HAP-1 (cell line): ENCODE data around the gene PAM16.

Experiments used
- DNase-seq, 2 experiments: peaks; one replicate each; pipeline ENCODE4 v3.0.0-alpha.2; 2016 to 2020; ENCODE audit warnings: low spot score in 2 of 2
- H3K27me3 ChIP-seq: fragments of 250-450 bp; sonication (Bioruptor Pico); 2 replicates; pipeline ENCODE4 v1.5.1; 2020; ENCODE audit warnings: low read depth, mild to moderate bottlenecking, moderate library complexity
- H3K36me3 ChIP-seq: fragments of 250-450 bp; sonication (Bioruptor Pico); replicated peaks from 2 replicates; pipeline ENCODE4 v1.5.1; 2020; ENCODE audit warnings: mild to moderate bottlenecking
- H3K4me1 ChIP-seq: fragments of 250-450 bp; sonication (Bioruptor Pico); 2 replicates; pipeline ENCODE4 v1.5.1; 2020; ENCODE audit warnings: mild to moderate bottlenecking
- H3K4me3 ChIP-seq: fragments of 250-450 bp; sonication (Bioruptor Pico); 2 replicates; pipeline ENCODE4 v1.5.1; 2020; ENCODE audit warnings: mild to moderate bottlenecking, moderate library complexity
- H3K9me3 ChIP-seq: fragments of 250-450 bp; sonication (Bioruptor Pico); 2 replicates; pipeline ENCODE4 v1.5.1; 2020; ENCODE audit warnings: mild to moderate bottlenecking, moderate library complexity
- in situ Hi-C: fragments of 300-500 bp; cut with MboI; formaldehyde crosslinking; loops from 3 replicates; pipeline ENCODE4 v1.14.3; 2020; ENCODE audit warnings: low sequenced_read_pairs, inconsistent platforms, mixed read lengths

PAM16 gene

DNA sequence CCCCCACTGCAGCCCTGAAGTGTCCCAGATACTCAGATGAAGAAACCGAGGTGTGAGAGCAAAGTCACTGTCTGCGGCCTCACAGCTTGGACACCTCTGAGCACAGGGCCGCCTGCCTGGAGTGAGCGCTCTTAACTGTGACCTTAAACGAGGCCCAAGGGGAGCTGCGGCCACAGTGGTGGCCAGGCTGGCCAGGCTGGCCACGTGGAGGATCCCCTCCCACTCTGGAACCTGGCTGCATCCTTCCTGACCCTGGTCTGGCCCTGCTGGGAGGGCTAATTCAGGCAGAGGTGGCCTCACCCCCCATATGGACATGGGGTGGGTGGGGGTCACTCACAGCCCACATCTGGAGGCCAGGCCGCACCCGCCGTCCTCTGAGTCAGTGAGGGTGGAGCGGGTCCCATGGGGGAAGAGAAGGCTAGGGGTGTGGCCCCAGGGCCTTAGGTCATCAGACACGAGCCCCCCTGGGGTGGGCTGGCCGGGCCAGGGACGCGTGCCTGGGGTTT is 27.1 kb upstream of the PAM16 start:
- in situ Hi-C loops = no loop called here
- Histone ChIP-seq H3K9me3 (no peaks in the 10 kb centered on the region), H3K4me3 (no peak overlapping the region), H3K36me3 (no peaks in the 10 kb centered on the region), H3K4me1 (no peaks in the 10 kb centered on the region), H3K27me3 (no peaks in the 10 kb centered on the region)
- DNase-seq = no peak

GRCh38 chr16:4377573-4378154 is 26.5 kb upstream of the PAM16 start:
- H3K9me3 ChIP-seq = no peaks in the 10 kb centered on the region
- no peak for DNase-seq
- H3K36me3 ChIP-seq = no peaks in the 10 kb centered on the region
- no peaks in the 10 kb centered on the region for H3K4me1 ChIP-seq
- in situ Hi-C loops = no loop called here
- H3K27me3 ChIP-seq = no peaks in the 10 kb centered on the region
- no peak overlapping the region for H3K4me3 ChIP-seq

GRCh38 chr16:4376893-4377572 is 25.9 kb upstream of the PAM16 start:
- in situ Hi-C loops = no loop called here
- no peak for DNase-seq
- no peak overlapping the region for H3K4me3 ChIP-seq
- H3K9me3 ChIP-seq = no peaks in the 10 kb centered on the region
- no peaks in the 10 kb centered on the region for H3K4me1 ChIP-seq
- H3K36me3 ChIP-seq = no peaks in the 10 kb centered on the region
- no peaks in the 10 kb centered on the region for H3K27me3 ChIP-seq

DNA sequence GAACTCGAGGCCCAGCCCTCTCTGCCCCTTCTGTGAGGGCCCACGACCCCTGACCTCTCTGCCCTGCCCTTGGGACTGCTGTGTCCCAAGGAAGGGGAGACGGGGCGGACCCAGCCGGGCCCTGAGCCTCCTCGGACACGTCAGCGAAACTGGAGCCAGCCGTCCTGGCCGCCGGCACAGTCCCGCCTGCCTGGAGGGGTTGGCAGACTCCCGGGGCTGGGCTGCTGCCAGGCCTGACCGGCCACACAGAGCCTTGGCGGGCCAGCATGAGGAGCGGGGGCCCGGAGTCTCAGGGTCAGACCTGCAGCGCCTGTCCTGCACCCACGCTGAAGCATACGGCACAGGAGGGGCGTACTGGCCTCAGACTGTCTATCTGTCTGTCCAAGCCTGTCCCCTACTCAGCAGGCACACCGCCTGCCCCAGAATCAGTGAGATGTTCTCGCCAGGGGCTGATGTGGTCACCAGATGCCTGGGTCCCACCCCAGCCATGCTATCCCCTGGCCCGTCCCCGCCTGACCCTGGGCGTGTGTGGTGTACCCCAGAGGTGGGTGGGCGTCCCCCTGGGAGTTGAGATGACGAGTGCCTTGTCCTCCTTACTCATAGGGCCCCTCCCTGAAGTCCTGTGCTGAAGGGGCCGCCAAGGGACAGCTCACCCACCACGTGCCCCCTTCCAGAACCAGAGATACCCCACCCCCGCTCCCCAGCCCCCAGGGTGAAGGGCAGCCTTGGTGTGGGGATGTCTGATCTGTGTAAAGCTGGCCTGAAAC is 25.2 kb upstream of the PAM16 start:
- no peak overlapping the region for H3K4me3 ChIP-seq

DNA sequence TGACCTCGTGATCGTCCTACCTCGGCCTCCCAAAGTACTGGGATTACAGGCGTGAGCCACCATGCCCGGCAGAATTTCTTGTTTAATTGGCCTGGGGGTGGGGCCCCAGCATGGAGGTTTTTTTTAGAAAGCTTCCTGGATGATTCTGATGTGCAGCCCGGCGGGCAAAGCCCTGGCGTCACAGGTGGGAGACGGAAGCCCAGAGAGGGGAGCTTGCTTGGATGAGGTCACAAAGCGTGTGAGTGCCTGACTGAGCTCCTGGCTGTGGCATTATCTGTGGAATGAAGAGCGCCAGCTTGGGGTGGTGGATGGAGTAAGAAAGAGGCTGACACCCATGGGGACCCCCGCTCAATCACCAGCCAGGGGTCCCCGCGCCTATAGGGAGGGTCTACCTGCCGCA is 24.6 kb upstream of the PAM16 start:
- no peak for DNase-seq
- H3K4me3 ChIP-seq = no peak overlapping the region
- H3K9me3 ChIP-seq = no peaks in the 10 kb centered on the region
- H3K36me3 ChIP-seq = no peaks in the 10 kb centered on the region
- no peaks in the 10 kb centered on the region for H3K27me3 ChIP-seq
- in situ Hi-C loops = no loop called here
- H3K4me1 ChIP-seq = no peaks in the 10 kb centered on the region

More for the DNA sequence above, 25.2 kb upstream of the PAM16 start:
- DNase-seq = no peak
- Histone ChIP-seq H3K27me3 (no peaks in the 10 kb centered on the region), H3K4me1 (no peaks in the 10 kb centered on the region), H3K9me3 (no peaks in the 10 kb centered on the region), H3K36me3 (no peaks in the 10 kb centered on the region)
- in situ Hi-C loops = no loop called here

DNA sequence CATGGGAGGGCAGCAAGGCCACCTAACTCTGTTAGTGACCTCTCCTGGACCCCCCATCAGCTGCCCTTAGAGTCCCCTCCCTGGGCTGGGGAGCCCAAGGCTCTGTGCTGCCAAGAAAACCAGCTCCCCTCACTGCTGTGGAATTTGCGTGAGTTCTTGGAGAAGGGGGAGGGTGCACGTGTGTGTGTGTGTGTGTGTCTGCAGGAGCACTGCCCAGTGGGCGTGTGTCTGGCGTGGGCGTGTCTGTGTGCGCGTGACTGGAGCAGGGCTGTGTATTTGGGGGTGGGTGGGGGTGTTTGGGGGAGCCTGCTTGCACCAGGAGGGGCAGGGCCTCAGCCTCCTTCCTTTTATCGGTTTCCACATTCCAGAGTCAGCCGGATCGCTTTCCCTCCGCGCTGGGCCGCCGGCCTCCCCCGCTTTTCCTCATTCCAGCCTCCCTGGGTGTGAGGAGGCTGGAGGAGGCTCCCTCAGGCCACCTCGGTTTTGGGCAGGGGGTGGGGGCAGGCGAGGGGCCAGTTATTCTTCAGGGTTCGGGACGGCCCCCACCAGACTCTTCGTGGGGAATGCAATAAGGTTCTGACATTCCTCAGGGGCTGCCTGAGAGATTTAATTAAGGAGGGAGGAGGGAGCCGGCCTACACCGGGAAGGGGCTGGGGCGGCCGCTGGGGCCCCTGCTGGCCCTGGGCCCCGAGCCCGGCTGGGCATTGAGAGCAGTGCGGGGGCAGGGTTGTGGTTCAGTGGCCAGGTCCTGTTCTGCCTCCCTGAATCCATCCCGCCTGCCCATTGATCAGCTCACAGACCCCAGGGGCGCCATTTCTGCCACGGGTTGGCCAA is 23.0 kb upstream of the PAM16 start:
- in situ Hi-C loops = no loop called here
- no peaks in the 10 kb centered on the region for H3K9me3 ChIP-seq
- DNase-seq = no peak
- no peak overlapping the region for H3K4me3 ChIP-seq
- no peaks in the 10 kb centered on the region for H3K36me3 ChIP-seq
- no peaks in the 10 kb centered on the region for H3K27me3 ChIP-seq
- no peaks in the 10 kb centered on the region for H3K4me1 ChIP-seq

- no peak overlapping the region for H3K4me3 ChIP-seq
- H3K4me1 ChIP-seq = no peaks in the 10 kb centered on the region
- in situ Hi-C loops = no loop called here
- H3K27me3 ChIP-seq = no peaks in the 10 kb centered on the region
- no peaks in the 10 kb centered on the region for H3K36me3 ChIP-seq
- no peaks in the 10 kb centered on the region for H3K9me3 ChIP-seq
- no peak for DNase-seq
These were observed 22.3 kb upstream of the PAM16 start for GRCh38 chr16:4373356-4373908.

DNA sequence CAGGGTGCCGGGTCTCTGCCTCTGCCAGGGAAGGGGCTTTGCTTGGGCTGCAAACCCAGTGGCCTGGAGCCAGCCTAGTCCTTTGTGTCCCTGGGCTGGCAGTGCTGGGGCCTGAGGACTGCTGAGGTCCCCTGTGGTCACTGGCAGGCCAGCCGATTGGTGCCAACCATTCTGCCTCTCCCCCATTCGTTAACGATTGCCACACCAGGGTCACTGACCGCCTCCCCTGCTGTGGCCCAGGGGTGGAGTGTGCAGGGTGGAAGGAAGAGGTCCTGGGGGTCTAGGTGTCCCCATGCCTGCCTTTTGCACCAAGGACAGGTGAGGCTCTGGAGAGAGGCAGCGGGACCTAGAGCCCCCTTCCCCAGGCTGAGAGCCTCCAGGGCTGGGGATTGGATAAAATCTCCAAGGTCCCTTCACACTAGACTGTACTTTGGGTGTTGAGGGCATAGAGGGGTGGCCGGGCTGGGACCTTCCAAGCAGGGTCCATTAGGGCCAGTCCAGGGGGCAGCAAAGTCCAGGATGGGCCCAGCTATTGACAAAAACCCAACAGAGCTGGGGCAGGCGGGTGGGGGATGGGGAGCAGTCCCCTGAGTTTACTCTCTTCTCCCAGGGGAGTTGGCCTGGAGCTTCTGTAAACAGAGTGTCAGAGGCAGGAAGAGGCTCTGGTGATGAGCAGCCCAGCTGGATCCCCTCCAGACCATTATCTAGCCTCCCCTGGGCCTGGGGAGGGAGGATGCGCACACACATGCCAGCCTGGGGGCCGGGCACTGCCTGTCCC is 21.6 kb upstream of the PAM16 start:
- in situ Hi-C loops = no loop called here
- no peaks in the 10 kb centered on the region for H3K36me3 ChIP-seq
- no peaks in the 10 kb centered on the region for H3K4me1 ChIP-seq
- H3K4me3 ChIP-seq = no peak overlapping the region
- H3K27me3 ChIP-seq = no peaks in the 10 kb centered on the region
- no peaks in the 10 kb centered on the region for H3K9me3 ChIP-seq
- no peak for DNase-seq

DNA sequence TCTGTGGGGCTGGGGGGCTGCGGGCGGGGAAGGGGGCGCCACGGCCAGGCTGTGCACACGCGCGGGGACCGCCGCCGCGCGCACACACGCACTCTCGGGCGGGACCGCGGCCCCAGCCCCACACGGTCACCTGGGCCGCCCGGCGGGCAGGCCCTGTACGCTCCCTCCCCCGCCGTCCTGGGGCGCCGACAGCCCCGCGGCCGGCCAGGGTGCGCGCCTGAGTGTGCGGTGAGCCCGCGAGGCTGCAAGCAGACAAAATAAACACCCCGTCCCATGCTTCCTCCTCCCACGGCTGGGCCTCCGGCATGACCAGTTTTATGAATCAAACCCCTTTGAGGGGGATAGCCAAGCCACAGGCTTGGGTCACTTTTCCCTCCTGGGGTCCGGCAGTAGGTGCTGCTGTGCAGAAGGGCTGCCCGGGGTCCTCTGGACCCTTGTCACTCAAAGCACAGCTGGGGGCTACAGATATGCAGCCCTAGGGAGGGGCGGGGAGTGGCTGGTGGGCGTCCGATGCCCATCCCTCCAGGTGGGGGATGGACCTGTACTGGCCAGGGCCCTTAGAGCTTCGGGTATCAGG is 21.0 kb upstream of the PAM16 start:
- no peaks in the 10 kb centered on the region for H3K36me3 ChIP-seq
- in situ Hi-C loops = no loop called here
- DNase-seq = no peak
- H3K9me3 ChIP-seq = no peaks in the 10 kb centered on the region
- H3K27me3 ChIP-seq = no peaks in the 10 kb centered on the region
- no peaks in the 10 kb centered on the region for H3K4me1 ChIP-seq
- no peak overlapping the region for H3K4me3 ChIP-seq

DNA sequence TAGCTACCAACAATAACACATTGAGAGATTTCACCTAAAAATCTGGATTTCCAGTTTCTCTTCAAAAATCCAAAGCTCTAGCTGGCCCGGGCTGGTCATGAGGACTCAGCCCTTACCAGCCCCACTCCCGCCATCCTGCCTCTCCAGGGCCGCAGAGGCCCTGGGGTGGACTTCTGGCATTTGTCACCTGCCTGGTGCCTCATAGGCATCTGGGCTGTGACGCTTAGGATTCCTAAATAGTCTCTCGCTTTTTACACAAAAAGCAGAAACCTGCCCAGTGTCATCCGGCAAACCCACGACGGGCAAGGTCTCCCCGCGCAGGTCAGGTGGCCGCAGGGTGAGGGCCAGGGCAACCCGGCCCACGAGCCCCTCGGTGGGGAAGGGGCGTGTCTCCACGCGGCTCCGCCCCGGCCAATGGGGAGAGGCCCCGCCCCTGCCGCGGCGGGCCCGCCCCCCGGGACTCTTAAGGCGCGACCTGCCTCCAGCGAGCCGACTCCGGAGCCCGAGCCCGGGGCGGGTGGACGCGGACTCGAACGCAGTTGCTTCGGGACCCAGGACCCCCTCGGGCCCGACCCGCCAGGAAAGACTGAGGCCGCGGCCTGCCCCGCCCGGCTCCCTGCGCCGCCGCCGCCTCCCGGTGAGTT is 20.4 kb upstream of the PAM16 start, which contains the start of gene VASN:
TSS of gene VASN (plus strand) at position 492 of the 644 bp plus-strand sequence. CDS start 9,030 bp downstream, outside the sequence.
- Histone ChIP-seq H3K4me1 (no peaks in the 10 kb centered on the region), H3K36me3 (no peaks in the 10 kb centered on the region), H3K27me3 (no peaks in the 10 kb centered on the region), H3K4me3 (no peak within 1 kb of the TSS), H3K9me3 (no peaks in the 10 kb centered on the region)
- DNase-seq = no peak
- in situ Hi-C loops = no loop called here

GRCh38 chr16:4370570-4371356 is 19.6 kb upstream of the PAM16 start:
- no peaks in the 10 kb centered on the region for H3K4me1 ChIP-seq
- in situ Hi-C loops = no loop called here
- H3K27me3 ChIP-seq = no peaks in the 10 kb centered on the region
- no peaks in the 10 kb centered on the region for H3K36me3 ChIP-seq
- H3K4me3 ChIP-seq = no peak overlapping the region
- DNase-seq = no peak
- no peaks in the 10 kb centered on the region for H3K9me3 ChIP-seq
